Measurements from ENCODE around the gene UBE2L3. TPM values are rescaled to one million over a fixed set of nuclear protein-coding genes. Genes with fewer than 3 reads are reported as not detected.

The UBE2L3 gene
- total and polyA plus RNA-seq, 4 donors = 34.1 to 54.5 (median 41.0) TPM

DNA sequence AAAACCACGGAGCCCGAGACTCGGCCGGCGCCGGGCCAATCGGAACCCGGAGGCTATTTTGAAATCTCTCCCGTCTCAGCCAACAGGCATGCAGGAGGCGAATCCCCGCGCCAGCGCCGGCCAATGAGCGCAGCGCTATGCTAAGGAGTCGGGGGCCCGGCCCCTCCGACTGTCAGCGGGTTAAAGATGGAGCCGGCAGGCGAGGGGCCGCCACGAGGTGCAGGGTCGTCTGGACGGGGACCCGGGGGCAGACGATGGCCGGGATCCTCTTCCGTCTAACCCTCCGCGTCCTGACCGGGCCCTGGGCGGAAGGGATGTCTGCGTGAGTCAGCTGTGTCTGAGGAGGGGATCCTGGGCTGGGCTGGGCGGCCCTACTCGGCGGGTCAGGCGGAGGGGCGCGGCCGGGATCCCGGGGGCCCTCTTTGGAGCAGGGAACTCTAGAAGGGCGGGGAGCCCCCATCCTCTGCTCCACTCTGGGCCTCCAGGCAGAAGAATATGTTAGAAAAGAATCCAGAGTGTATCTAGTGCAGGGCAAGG, 84.6 kb downstream of the UBE2L3 start:
- H3K4me3 ChIP-seq (ENCODE audit: low read length in 2 of 2) = peak overlapping the region; percentile 53 to 70
- peak; percentile 93 to 96 for DNase-seq
- 0 to 1% methylated on average over 44 of the region's 44 CpGs for WGBS, 2 donors
- H3K4me1 ChIP-seq (ENCODE audit: control insufficient read depth in 1 of 2, insufficient read depth in 2 of 2, low read length in 2 of 2) = no peaks in the 10 kb centered on the region
- H3K27ac ChIP-seq (ENCODE audit: low read depth in 1 of 2, low read length in 2 of 2) = no peak overlapping the region
- no peaks in the 10 kb centered on the region for H3K9me3 ChIP-seq (ENCODE audit: control insufficient read depth, low read length)
- ATAC-seq (ENCODE audit: low FRiP score) = peak; percentile 94
- intact Hi-C loops (cut with DNase I) = no loop called here
- H3K27me3 ChIP-seq (ENCODE audit: control insufficient read depth in 1 of 2, insufficient read depth in 2 of 2, low read length in 1 of 2) = no peaks in the 10 kb centered on the region
- H3K36me3 ChIP-seq (ENCODE audit: control insufficient read depth in 1 of 2, insufficient read depth in 2 of 2, low read length in 1 of 2) = no peaks in the 10 kb centered on the region

DNA sequence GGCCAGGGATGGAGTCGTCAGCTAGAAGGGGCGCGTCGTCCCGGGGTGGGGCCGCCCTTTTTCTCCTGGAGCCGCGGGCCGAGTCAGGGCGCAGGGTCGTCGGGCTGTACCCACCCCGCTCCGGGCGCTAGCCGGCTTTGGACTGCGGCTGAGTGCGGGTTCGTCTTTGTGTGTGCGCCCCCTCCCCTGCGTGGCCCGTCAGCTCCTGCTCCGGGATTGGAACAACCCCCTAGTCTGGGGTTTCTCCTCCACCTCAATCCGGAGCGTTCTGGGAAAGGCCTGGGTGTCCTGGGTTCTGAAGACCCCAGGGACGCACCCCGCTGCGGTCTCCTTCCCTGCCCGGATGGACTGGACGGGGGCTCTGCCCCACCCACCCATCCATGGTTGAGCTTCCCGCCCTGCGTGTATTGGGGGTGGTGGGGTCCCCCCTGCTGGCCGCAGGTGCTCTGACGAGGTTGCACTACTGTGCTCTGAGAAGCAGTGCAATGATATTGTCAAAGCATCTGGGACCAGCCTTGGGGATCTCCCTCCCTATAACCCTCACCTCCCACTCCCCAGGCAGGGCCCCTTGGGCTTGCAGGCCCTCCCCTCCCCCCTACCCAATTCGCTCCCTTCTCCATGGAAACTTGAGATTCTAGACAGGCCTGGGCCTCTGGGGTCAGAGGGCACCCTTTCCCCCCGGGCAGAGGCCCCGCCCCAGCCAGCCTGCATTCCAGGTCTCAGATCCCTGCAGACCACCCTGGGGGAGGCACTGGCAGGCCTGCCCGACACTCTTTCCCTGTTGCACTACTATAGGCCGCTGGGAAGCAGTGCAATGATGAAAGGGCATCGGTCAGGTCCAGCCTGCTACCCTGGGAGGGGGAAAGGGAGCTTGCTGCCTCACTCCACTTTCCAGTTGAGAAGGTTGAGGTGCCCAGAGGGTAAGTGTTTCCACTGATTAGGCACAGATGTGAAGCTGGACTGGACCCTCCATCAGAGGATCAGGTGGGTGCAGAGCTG, 85.3 kb downstream of the UBE2L3 start:
- WGBS, 2 donors = 26 to 29% methylated on average over 34 to 40 of the region's 40 CpGs
- Histone ChIP-seq H3K9me3 (ENCODE audit: control insufficient read depth, low read length) (no peaks in the 10 kb centered on the region), H3K4me3 (ENCODE audit: low read length in 2 of 2) (peak overlapping the region; percentile 53 to 70), H3K27ac (ENCODE audit: low read depth in 1 of 2, low read length in 2 of 2) (no peak overlapping the region), H3K4me1 (ENCODE audit: control insufficient read depth in 1 of 2, insufficient read depth in 2 of 2, low read length in 2 of 2) (no peaks in the 10 kb centered on the region), H3K36me3 (ENCODE audit: control insufficient read depth in 1 of 2, insufficient read depth in 2 of 2, low read length in 1 of 2) (no peaks in the 10 kb centered on the region), H3K27me3 (ENCODE audit: control insufficient read depth in 1 of 2, insufficient read depth in 2 of 2, low read length in 1 of 2) (no peaks in the 10 kb centered on the region)
- no peak for DNase-seq
- intact Hi-C loops (cut with DNase I) = no loop called here
- no peak for ATAC-seq (ENCODE audit: low FRiP score)

DNA sequence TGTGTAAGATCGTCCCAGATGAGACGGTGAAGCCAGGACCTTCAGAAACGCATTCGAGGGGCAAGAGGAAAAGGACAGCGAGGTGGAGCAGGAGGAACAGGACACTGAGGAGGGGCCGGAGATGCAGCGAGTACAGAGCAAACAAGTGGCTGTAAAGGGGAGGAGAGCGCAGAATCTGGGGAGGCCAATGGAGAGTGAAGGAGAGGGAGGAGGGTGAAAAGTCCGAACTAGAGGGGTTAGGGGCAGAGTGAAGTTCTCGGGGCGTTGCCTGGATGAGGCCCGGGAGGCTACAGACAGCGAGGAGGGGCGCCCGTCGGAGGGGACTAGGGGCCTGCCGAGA, 89.5 kb downstream of the UBE2L3 start:
- no peak overlapping the region for H3K4me3 ChIP-seq (ENCODE audit: low read length in 2 of 2)

DNA sequence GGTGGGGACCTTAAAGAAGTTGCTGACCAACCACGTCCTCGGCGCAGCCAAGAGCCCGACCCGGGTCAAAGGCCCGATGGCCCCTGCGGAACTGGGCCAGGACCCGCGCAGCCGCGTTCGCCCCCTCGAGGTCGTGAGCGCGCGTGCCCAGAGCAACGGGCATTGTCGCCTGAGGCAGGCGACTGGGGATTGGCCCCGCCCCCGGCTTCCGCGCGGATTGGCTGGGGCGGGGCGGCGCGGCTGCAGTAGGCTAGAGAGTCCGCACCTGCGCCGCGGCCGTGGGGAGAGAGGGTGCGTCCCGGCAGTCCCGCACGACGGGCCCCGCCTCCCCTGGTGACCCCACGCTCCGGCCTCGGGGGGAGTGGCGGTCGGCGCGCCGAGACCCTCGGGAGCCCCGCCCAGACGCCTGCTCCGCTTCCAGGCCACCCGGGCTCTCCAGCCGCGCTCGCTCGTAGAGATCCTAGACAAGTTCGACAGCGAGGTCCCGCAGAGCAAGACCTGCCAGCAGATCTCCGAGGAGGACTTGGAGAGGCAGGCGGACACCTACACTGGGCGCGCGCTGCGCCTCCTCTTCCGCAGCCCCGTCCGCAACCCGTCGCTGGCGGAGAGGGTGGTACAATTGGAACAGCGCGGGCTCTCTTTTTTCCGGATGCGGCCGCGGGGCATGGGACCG, 90.0 kb downstream of the UBE2L3 start:
- ATAC-seq (ENCODE audit: low FRiP score) (peak; percentile 66), DNase-seq (peak; percentile 75 to 89)
- intact Hi-C loops (cut with DNase I) = no loop called here
- Histone ChIP-seq H3K36me3 (ENCODE audit: control insufficient read depth in 1 of 2, insufficient read depth in 2 of 2, low read length in 1 of 2) (no peaks in the 10 kb centered on the region), H3K27me3 (ENCODE audit: control insufficient read depth in 1 of 2, insufficient read depth in 2 of 2, low read length in 1 of 2) (no peaks in the 10 kb centered on the region), H3K4me3 (ENCODE audit: low read length in 2 of 2) (peak overlapping the region in 1 of 2 donors; percentile 23), H3K9me3 (ENCODE audit: control insufficient read depth, low read length) (no peaks in the 10 kb centered on the region), H3K4me1 (ENCODE audit: control insufficient read depth in 1 of 2, insufficient read depth in 2 of 2, low read length in 2 of 2) (no peaks in the 10 kb centered on the region), H3K27ac (ENCODE audit: low read depth in 1 of 2, low read length in 2 of 2) (no peak overlapping the region)
- 1% methylated on average over 47 to 79 of the region's 79 CpGs for WGBS, 2 donors

More for the DNA sequence above, 89.5 kb downstream of the UBE2L3 start:
- Histone ChIP-seq H3K9me3 (ENCODE audit: control insufficient read depth, low read length) (no peaks in the 10 kb centered on the region), H3K27ac (ENCODE audit: low read depth in 1 of 2, low read length in 2 of 2) (no peak overlapping the region), H3K36me3 (ENCODE audit: control insufficient read depth in 1 of 2, insufficient read depth in 2 of 2, low read length in 1 of 2) (no peaks in the 10 kb centered on the region), H3K4me1 (ENCODE audit: control insufficient read depth in 1 of 2, insufficient read depth in 2 of 2, low read length in 2 of 2) (no peaks in the 10 kb centered on the region), H3K27me3 (ENCODE audit: control insufficient read depth in 1 of 2, insufficient read depth in 2 of 2, low read length in 1 of 2) (no peaks in the 10 kb centered on the region)
- 26 to 35% methylated on average over 17 of the region's 17 CpGs for WGBS, 2 donors
- no peak for DNase-seq
- ATAC-seq (ENCODE audit: low FRiP score) = no peak
- intact Hi-C loops (cut with DNase I) = no loop called here

DNA sequence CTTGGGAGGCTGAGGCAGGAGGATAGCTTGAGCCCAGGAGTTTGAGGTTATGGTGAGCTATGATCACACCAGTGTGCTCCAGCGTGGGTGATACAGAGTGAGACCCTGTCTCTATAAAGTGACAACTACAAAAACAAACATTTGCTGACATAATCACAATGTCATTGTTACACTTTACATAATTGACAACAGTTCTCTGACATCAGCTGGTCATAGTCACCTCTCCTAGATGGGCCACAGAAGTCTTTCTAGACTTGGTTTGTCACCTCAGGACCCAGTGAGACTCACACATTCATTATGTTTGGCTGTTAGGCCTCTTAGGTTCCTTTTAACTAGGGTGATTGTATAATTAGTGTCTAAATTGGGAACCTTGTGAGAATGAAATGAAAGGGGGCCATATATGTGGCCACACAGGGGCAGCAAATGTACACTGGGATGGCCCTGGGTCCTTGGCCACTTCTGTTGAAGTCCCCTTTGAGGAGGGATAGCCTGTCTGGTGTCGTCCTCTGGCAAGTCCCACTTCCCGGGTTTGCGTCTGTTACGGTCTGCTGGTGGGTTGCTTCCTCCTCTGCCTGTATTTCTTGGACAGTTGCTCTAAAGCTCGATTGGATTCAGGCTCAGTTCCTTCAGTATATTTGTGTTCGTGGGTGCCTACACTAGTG, 92.5 kb downstream of the UBE2L3 start:
- H3K4me1 ChIP-seq (ENCODE audit: control insufficient read depth in 1 of 2, insufficient read depth in 2 of 2, low read length in 2 of 2) = no peaks in the 10 kb centered on the region
- no peak overlapping the region for H3K27ac ChIP-seq (ENCODE audit: low read depth in 1 of 2, low read length in 2 of 2)
- WGBS, 2 donors = 78 to 81% methylated on average over 7 of the region's 7 CpGs
- DNase-seq = no peak
- ATAC-seq (ENCODE audit: low FRiP score) = no peak
- no peaks in the 10 kb centered on the region for H3K9me3 ChIP-seq (ENCODE audit: control insufficient read depth, low read length)
- intact Hi-C loops (cut with DNase I) = no loop called here
- no peaks in the 10 kb centered on the region for H3K27me3 ChIP-seq (ENCODE audit: control insufficient read depth in 1 of 2, insufficient read depth in 2 of 2, low read length in 1 of 2)
- no peak overlapping the region for H3K4me3 ChIP-seq (ENCODE audit: low read length in 2 of 2)
- no peaks in the 10 kb centered on the region for H3K36me3 ChIP-seq (ENCODE audit: control insufficient read depth in 1 of 2, insufficient read depth in 2 of 2, low read length in 1 of 2)

DNA sequence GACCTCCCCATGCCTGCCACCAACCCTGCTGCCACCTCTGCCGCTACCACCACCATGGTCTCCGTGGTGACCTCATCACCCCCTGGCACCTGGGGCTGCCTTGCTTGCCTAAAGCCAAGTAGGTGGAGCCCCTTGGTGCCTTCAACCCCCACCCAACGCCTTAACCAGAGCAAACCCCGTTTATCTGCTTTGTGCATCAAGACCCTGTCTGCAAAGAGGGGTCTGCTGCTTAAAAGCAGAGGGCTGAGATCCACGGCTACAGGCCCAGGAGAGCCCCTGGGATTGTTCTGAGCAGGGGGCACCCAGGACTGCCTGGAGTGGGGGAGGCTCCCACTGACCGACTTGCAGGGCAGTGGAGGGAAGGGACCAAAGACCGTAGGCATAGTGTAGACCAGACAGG, 93.4 kb downstream of the UBE2L3 start:
- Histone ChIP-seq H3K36me3 (ENCODE audit: control insufficient read depth in 1 of 2, insufficient read depth in 2 of 2, low read length in 1 of 2) (no peaks in the 10 kb centered on the region), H3K27ac (ENCODE audit: low read depth in 1 of 2, low read length in 2 of 2) (no peak overlapping the region), H3K4me1 (ENCODE audit: control insufficient read depth in 1 of 2, insufficient read depth in 2 of 2, low read length in 2 of 2) (no peaks in the 10 kb centered on the region), H3K27me3 (ENCODE audit: control insufficient read depth in 1 of 2, insufficient read depth in 2 of 2, low read length in 1 of 2) (no peaks in the 10 kb centered on the region), H3K9me3 (ENCODE audit: control insufficient read depth, low read length) (no peaks in the 10 kb centered on the region), H3K4me3 (ENCODE audit: low read length in 2 of 2) (no peak overlapping the region)
- 68 to 77% methylated on average over 7 of the region's 7 CpGs for WGBS, 2 donors
- ATAC-seq (ENCODE audit: low FRiP score) (no peak), DNase-seq (no peak)
- intact Hi-C loops (cut with DNase I) = no loop called here

DNA sequence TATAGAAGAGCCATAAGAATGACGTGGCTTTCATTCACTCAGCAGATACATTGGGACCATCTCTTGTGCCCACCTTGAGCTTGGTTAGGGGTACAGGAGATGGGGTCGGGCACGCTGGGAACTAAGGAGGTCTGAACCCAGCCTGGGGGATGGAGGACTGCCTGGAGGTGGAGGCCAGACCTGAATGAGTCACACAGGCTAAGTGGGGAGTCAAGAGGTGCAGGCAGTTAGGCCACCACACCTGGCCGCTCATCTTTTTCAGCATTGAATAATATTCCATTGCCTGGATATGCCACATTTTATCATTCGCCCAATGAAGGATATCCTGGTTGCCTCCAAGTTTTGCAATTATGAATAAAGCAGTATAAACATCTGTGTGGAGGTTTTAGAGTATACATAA, 94.5 kb downstream of the UBE2L3 start:
- no peaks in the 10 kb centered on the region for H3K36me3 ChIP-seq (ENCODE audit: control insufficient read depth in 1 of 2, insufficient read depth in 2 of 2, low read length in 1 of 2)
- no peaks in the 10 kb centered on the region for H3K4me1 ChIP-seq (ENCODE audit: control insufficient read depth in 1 of 2, insufficient read depth in 2 of 2, low read length in 2 of 2)
- ATAC-seq (ENCODE audit: low FRiP score) (no peak), DNase-seq (no peak)
- H3K9me3 ChIP-seq (ENCODE audit: control insufficient read depth, low read length) = no peaks in the 10 kb centered on the region
- H3K27me3 ChIP-seq (ENCODE audit: control insufficient read depth in 1 of 2, insufficient read depth in 2 of 2, low read length in 1 of 2) = no peaks in the 10 kb centered on the region
- no peak overlapping the region for H3K4me3 ChIP-seq (ENCODE audit: low read length in 2 of 2)
- intact Hi-C loops (cut with DNase I) = no loop called here
- 89 to 93% methylated on average over 5 of the region's 5 CpGs for WGBS, 2 donors
- no peak overlapping the region for H3K27ac ChIP-seq (ENCODE audit: low read depth in 1 of 2, low read length in 2 of 2)

DNA sequence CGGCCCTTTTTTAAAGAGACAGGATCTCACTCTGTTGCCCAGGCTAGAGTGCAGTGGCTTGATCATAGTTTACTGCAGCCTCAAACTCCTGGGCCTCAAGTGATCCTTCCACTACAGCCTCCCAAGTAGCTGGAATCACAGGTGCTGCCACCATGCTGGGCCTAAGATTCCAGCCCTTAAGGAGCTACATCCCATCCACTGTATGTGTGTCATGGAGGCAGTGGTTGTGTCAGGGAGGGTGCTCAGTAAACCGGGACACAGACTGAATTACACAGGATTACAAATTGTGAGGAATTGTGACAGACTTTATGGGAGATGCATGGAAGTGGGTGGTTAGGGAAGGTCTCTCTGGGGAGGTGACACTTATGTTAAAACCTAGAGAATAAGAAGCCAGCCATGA, 96.2 kb downstream of the UBE2L3 start:
- H3K4me1 ChIP-seq (ENCODE audit: control insufficient read depth in 1 of 2, insufficient read depth in 2 of 2, low read length in 2 of 2) = no peaks in the 10 kb centered on the region
- H3K27ac ChIP-seq (ENCODE audit: low read depth in 1 of 2, low read length in 2 of 2) = no peak overlapping the region
- ATAC-seq (ENCODE audit: low FRiP score) (no peak), DNase-seq (no peak)
- H3K4me3 ChIP-seq (ENCODE audit: low read length in 2 of 2) = no peak overlapping the region
- intact Hi-C loops (cut with DNase I) = no loop called here
- H3K36me3 ChIP-seq (ENCODE audit: control insufficient read depth in 1 of 2, insufficient read depth in 2 of 2, low read length in 1 of 2) = no peaks in the 10 kb centered on the region
- 84 to 91% methylated on average over 2 of the region's 2 CpGs for WGBS, 2 donors
- H3K27me3 ChIP-seq (ENCODE audit: control insufficient read depth in 1 of 2, insufficient read depth in 2 of 2, low read length in 1 of 2) = no peaks in the 10 kb centered on the region
- H3K9me3 ChIP-seq (ENCODE audit: control insufficient read depth, low read length) = no peaks in the 10 kb centered on the region

Data from aorta (tissue), 5 donors.